Ishikawa (cell line): ENCODE measurements around the gene UQCRC2.

Source experiments
- EGR1 ChIP-seq: IDR thresholded peaks from 2 replicates; pipeline ENCODE4 v1.6.1; 2012
- RAD21 ChIP-seq: IDR thresholded peaks from 2 replicates; pipeline ENCODE4 v1.6.1; 2012; ENCODE audit warnings: low read depth
- REST ChIP-seq: IDR thresholded peaks from 2 replicates; pipeline ENCODE4 v1.6.1; 2012; ENCODE audit warnings: low read depth, mild to moderate bottlenecking
- YY1 ChIP-seq: IDR thresholded peaks from 2 replicates; pipeline ENCODE4 v1.6.1; 2012; ENCODE audit warnings: low read depth

- TF ChIP-seq REST (no peak), RAD21 (no peak), YY1 (no peak), EGR1 (no peak)
Measured at GRCh38 chr16:21982108-21982507, 28.9 kb downstream of the UQCRC2 start.
